SU-DHL-6 (cell line): ENCODE results near the gene SEPTIN3.

Experiments
- H2AFZ ChIP-seq: fragments of 200-600 bp; sonication (generic); 2 replicates; pipeline ENCODE4 v1.6.1; 2014; ENCODE audit warnings: low read depth, mild to moderate bottlenecking, moderate library complexity, mixed read lengths, antibody characterized with exemption, low read length; ENCODE audit not compliant: severe bottlenecking
- H3F3A ChIP-seq: fragments of 200-600 bp; shearing (Covaris generic); 2 replicates; pipeline ENCODE4 v1.6.0; 2016; ENCODE audit warnings: antibody characterized with exemption, mild to moderate bottlenecking; ENCODE audit not compliant: insufficient read depth
- H3K27ac ChIP-seq: fragments of 200-600 bp; sonication (generic); 2 replicates; pipeline ENCODE4 v1.5.1; 2016; ENCODE audit warnings: low read depth, mild to moderate bottlenecking, low read length, moderate library complexity, mixed read lengths
- H3K27me3 ChIP-seq: fragments of 200-600 bp; sonication (generic), shearing (Covaris generic); 2 replicates; pipeline ENCODE4 v1.6.0; 2014; ENCODE audit warnings: mild to moderate bottlenecking, low read length
- H3K36me3 ChIP-seq: fragments of 200-600 bp; sonication (generic); 2 replicates; pipeline ENCODE4 v1.6.1; 2014; ENCODE audit warnings: mild to moderate bottlenecking, low read length, mixed read lengths
- H3K4me2 ChIP-seq: fragments of 300-600, 200-600 bp; shearing (Covaris generic), sonication (generic); 2 replicates; pipeline ENCODE4 v1.6.0; 2014; ENCODE audit warnings: low read length, low read depth, mild to moderate bottlenecking; ENCODE audit not compliant: poor library complexity, severe bottlenecking
- H3K4me3 ChIP-seq: fragments of 200-600 bp; sonication (generic); 2 replicates; pipeline ENCODE4 v1.5.1; 2014; ENCODE audit warnings: antibody characterized with exemption, low read length, mild to moderate bottlenecking, mixed read lengths; ENCODE audit not compliant: insufficient read depth, poor library complexity, severe bottlenecking
- H3K79me2 ChIP-seq: fragments of 200-600 bp; sonication (generic); 2 replicates; pipeline ENCODE4 v1.6.1; 2014; ENCODE audit warnings: mild to moderate bottlenecking, low read length, moderate library complexity; ENCODE audit not compliant: insufficient read depth
- H3K9ac ChIP-seq: fragments of 200-600 bp; sonication (generic); 2 replicates; pipeline ENCODE4 v1.7.0; 2014; ENCODE audit warnings: mild to moderate bottlenecking, low read length
- H3K9me2 ChIP-seq: fragments of 200-600 bp; sonication (generic); replicated peaks from 2 replicates; pipeline ENCODE4 v1.6.1; 2014; ENCODE audit warnings: low read length; ENCODE audit not compliant: insufficient read depth
- H3K9me3 ChIP-seq: fragments of 200-600 bp; sonication (generic); 2 replicates; pipeline ENCODE4 v1.6.1; 2014; ENCODE audit warnings: low read length, mixed read lengths; ENCODE audit not compliant: insufficient read depth
- H4K20me1 ChIP-seq: fragments of 200-600 bp; sonication (generic); 2 replicates; pipeline ENCODE4 v1.6.1; 2014; ENCODE audit warnings: low read depth, mild to moderate bottlenecking, antibody characterized with exemption, low read length, moderate library complexity, mixed read lengths
- CTCF ChIP-seq: fragments of 200-600 bp; sonication (generic); IDR thresholded peaks from one replicate; pipeline ENCODE4 v1.5.1; 2017; ENCODE audit warnings: antibody characterized with exemption, mild to moderate bottlenecking, low read length, moderate library complexity; ENCODE audit not compliant: insufficient read depth, poor library complexity, severe bottlenecking
- EZH2phosphoT487 ChIP-seq: fragments of 200-600 bp; sonication (generic), shearing (Covaris generic); conservative IDR thresholded peaks from 2 replicates; pipeline ENCODE4 v1.6.1; 2018; ENCODE audit warnings: mild to moderate bottlenecking, antibody characterized with exemption, low read length, moderate library complexity, mixed read lengths

The SEPTIN3 gene

DNA sequence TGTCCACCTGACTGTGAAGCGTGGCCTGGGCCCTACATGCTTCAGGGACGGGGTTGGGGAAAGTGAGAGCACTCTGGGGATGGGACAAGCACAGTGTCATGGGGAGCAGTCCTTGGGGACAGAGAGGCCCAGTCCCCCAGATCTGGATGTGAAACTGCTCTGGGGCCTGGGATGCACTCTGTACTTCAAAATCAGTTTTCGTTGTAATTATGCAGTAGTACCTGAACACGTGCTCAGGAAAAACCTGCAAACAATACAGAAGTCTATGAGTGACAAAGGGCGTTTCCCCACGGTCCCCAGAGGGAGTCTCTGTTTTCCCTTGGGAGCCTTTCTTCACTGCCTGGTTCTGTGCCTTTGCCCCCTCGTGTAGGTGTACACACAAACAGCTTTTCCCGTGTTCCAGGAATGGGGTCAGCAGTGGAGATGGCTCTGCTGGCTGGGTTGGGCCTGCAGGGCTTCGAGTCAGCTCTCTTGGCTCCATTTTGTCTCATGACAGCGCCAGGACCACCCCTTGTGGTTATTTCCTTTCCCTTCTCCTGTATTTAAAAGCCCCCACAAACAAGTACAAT, 37.5 kb upstream of the SEPTIN3 start:
- Histone ChIP-seq H3K27me3 (no peaks in the 10 kb centered on the region), H3K4me3 (no peak overlapping the region), H3F3A (peaks cover 40% of the 10 kb centered on the region), H3K9me2 (no peaks in the 10 kb centered on the region), H3K4me2 (peak overlapping the region; percentile 26), H3K79me2 (no peaks in the 10 kb centered on the region), H3K27ac (peak overlapping the region; percentile 63), H3K9ac (peak overlapping the region; percentile 25; the same call in 1 of the 2 replicates), H2AFZ (no peak overlapping the region), H3K36me3 (no peaks in the 10 kb centered on the region), H4K20me1 (no peaks in the 10 kb centered on the region), H3K9me3 (no peaks in the 10 kb centered on the region)
- no peak for TF ChIP-seq EZH2phosphoT487
- no peak for TF ChIP-seq CTCF

DNA sequence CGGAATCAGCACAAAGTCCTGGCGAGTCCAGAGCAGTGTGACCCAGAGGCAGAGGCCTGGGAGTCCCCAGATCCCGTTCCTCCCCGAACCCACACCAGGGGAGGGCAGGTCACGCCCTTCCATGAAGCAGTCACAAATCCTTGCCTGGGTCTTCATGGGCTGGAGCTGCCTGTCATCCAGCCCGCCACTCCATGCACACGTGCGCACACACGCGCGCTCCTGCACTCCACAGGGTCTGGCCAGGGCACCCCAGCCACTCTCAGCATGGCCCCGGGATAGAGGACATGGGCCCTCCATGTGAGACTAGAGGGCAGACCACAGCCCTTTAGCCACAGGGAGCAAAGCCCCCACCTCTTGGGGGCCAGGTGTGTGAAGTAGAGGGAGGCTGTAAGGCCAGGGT, 36.9 kb upstream of the SEPTIN3 start:
- Histone ChIP-seq H2AFZ (no peak overlapping the region), H3F3A (peaks cover 41% of the 10 kb centered on the region), H3K79me2 (no peaks in the 10 kb centered on the region), H4K20me1 (no peaks in the 10 kb centered on the region), H3K9me2 (no peaks in the 10 kb centered on the region), H3K36me3 (no peaks in the 10 kb centered on the region), H3K27ac (peak overlapping the region; percentile 63), H3K9me3 (no peaks in the 10 kb centered on the region), H3K4me2 (peak overlapping the region; percentile 5), H3K4me3 (no peak overlapping the region), H3K9ac (peak overlapping the region; percentile 25; the same call in 1 of the 2 replicates), H3K27me3 (no peaks in the 10 kb centered on the region)
- TF ChIP-seq CTCF: no peak
- TF ChIP-seq EZH2phosphoT487: no peak

DNA sequence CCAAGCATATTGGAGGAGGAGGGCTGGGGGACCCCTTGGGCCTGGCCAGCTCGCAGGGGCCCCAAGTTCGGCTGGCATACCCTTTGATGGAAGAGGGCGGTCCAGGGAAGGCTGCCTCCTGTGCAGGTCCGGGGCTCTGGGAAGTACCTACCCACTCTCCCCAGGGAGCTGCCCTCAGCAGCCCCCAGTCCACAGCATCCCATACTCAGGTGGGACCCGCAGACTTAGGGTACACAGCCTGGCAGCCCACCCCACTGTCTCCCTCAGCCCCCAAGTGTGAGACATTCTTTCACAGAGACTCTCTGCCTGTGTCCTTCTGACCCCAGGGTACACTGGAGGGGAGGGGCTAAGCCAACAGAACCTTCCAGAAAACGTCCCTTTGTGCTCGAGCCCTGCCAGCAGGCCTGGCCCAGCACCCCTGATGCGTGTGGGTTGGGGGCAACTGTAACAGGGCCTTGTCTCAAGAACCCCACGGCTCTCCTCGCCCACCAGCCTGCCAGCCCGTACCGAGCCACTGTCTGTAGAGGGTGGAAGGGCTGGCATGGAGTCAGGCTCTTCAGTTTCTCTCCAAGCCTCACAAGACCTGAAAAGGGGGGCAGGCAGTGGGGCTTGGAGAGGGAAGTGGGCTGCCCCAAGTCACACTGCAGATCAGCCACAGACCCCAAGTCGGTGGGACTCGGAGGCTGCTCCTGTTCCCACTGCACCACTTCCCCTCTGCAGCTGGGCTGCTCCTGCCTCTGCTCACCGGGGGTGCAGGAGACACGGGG, 35.6 kb upstream of the SEPTIN3 start:
- H3K9me3 ChIP-seq: no peaks in the 10 kb centered on the region
- no peak overlapping the region for H3K9ac ChIP-seq
- no peak overlapping the region for H3K4me2 ChIP-seq
- H3K79me2 ChIP-seq: no peaks in the 10 kb centered on the region; the same call in 1 of the 2 replicates
- H3K9me2 ChIP-seq: no peaks in the 10 kb centered on the region
- peak overlapping the region; percentile 93 for H3K27ac ChIP-seq
- no peaks in the 10 kb centered on the region for H4K20me1 ChIP-seq
- no peak overlapping the region for H2AFZ ChIP-seq
- no peak overlapping the region for H3K4me3 ChIP-seq
- no peaks in the 10 kb centered on the region for H3K27me3 ChIP-seq
- peaks cover 37% of the 10 kb centered on the region for H3F3A ChIP-seq
- H3K36me3 ChIP-seq: no peaks in the 10 kb centered on the region
- TF ChIP-seq EZH2phosphoT487 (no peak), CTCF (no peak)
